ENCODE data around the gene DSCAML1.

DNA sequence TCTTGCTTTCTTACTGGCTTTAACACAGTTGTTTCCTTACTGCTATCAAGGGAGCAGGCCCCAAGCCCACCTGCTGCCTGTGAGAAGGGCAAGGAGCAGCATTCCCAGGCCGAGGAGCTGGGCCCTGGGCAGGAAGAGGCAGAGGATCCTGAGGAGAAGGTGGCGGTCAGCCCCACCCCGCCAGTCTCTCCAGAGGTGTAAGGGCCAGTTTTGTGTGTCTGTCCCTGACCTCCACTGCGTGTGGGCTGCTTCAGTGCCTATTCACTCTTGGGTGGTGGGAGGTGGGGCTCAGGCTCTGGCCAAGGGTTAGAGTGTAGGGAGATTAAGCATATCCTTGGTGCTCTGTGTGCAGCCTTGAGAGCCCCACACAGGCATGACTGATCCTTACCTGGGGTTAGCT is 414.3 kb downstream of the DSCAML1 start:
- TF ChIP-seq, protein P1, sequence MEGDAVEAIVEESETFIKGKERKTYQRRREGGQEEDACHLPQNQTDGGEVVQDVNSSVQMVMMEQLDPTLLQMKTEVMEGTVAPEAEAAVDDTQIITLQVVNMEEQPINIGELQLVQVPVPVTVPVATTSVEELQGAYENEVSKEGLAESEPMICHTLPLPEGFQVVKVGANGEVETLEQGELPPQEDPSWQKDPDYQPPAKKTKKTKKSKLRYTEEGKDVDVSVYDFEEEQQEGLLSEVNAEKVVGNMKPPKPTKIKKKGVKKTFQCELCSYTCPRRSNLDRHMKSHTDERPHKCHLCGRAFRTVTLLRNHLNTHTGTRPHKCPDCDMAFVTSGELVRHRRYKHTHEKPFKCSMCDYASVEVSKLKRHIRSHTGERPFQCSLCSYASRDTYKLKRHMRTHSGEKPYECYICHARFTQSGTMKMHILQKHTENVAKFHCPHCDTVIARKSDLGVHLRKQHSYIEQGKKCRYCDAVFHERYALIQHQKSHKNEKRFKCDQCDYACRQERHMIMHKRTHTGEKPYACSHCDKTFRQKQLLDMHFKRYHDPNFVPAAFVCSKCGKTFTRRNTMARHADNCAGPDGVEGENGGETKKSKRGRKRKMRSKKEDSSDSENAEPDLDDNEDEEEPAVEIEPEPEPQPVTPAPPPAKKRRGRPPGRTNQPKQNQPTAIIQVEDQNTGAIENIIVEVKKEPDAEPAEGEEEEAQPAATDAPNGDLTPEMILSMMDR (IDR thresholded peaks at IDR 0.05; ENCODE audit: low read length) = no peak
- no peak for TF ChIP-seq EZH2 (IDR thresholded peaks at IDR 0.05; ENCODE audit: borderline replicate concordance, low read length)

All from OCI-LY1 (cell line).